HepG2 (cell line): ENCODE measurements around the gene NHSL1. TPM values are rescaled to one million over a fixed set of nuclear protein-coding genes. Genes with fewer than 3 reads are reported as not detected.

Experiments used
- CBX1 ChIP-seq: IDR thresholded peaks from one replicate; pipeline ENCODE4 v1.6.1; 2016; ENCODE audit warnings: antibody characterized with exemption, low read depth
- GTF2F1 ChIP-seq: fragments of 150-350 bp; IDR thresholded peaks from 2 replicates; pipeline ENCODE4 v1.6.1; 2014; ENCODE audit warnings: low read length
- KDM6A ChIP-seq: IDR thresholded peaks from 2 replicates; pipeline ENCODE4 v1.6.1; 2016; ENCODE audit warnings: low read depth
- KLF15 ChIP-seq: sonication (generic); formaldehyde crosslinking; IDR thresholded peaks from 2 replicates; pipeline ENCODE4 v1.8.1; 2023; ENCODE audit warnings: borderline replicate concordance, mild to moderate bottlenecking, inconsistent platforms, missing genetic modification reagents, mixed read lengths
- KLF6 ChIP-seq: IDR thresholded peaks from 2 replicates; pipeline ENCODE4 v1.8.0; 2016; ENCODE audit warnings: missing biosample characterization, missing genetic modification reagents
- NFIC ChIP-seq: IDR thresholded peaks from 2 replicates; pipeline ENCODE4 v1.6.1; 2012; ENCODE audit warnings: mild to moderate bottlenecking, low read length, inconsistent platforms
- POLR2AphosphoS2 ChIP-seq: IDR thresholded peaks from 2 replicates; pipeline ENCODE4 v1.6.1; 2011; ENCODE audit warnings: low read depth, low read length, improper control_type of control experiment
- SIX4 ChIP-seq: sonication (generic); formaldehyde crosslinking; IDR thresholded peaks from 2 replicates; pipeline ENCODE4 v1.4.0; 2020; ENCODE audit warnings: missing genetic modification reagents
- TCF7L2 ChIP-seq: IDR thresholded peaks from 2 replicates; pipeline ENCODE4 v1.6.1; 2011; ENCODE audit warnings: mild to moderate bottlenecking, low read depth, low read length, moderate library complexity
- THYN1 ChIP-seq: sonication (generic); formaldehyde crosslinking; IDR thresholded peaks from 2 replicates; pipeline ENCODE4 v1.8.1; 2023; ENCODE audit warnings: low read depth, mild to moderate bottlenecking, moderate library complexity, missing genetic modification reagents, borderline replicate concordance
- ZBTB38 ChIP-seq: sonication (generic); formaldehyde crosslinking; IDR thresholded peaks from 2 replicates; pipeline ENCODE4 v1.5.1; 2020; ENCODE audit warnings: mild to moderate bottlenecking, missing genetic modification reagents
- ZFP1 ChIP-seq: IDR thresholded peaks from 2 replicates; pipeline ENCODE4 v1.6.1; 2016
- ZNF296 ChIP-seq: sonication (generic); formaldehyde crosslinking; conservative IDR thresholded peaks from 2 replicates; pipeline ENCODE4 v1.5.0; 2020; ENCODE audit warnings: mild to moderate bottlenecking, missing genetic modification reagents
- ZNF337 ChIP-seq: sonication (generic); formaldehyde crosslinking; IDR thresholded peaks from 2 replicates; pipeline ENCODE4 v1.5.1; 2020; ENCODE audit warnings: missing genetic modification reagents, low read depth, mild to moderate bottlenecking, borderline replicate concordance
- ZNF543 ChIP-seq: sonication (generic); formaldehyde crosslinking; IDR thresholded peaks from 2 replicates; pipeline ENCODE4 v1.4.0; 2020; ENCODE audit warnings: mild to moderate bottlenecking, missing genetic modification reagents
- ZNF678 ChIP-seq: sonication (generic); formaldehyde crosslinking; IDR thresholded peaks from 2 replicates; pipeline ENCODE4 v1.4.0; 2020; ENCODE audit warnings: mild to moderate bottlenecking, missing genetic modification reagents
- ZNF781 ChIP-seq: sonication (generic); formaldehyde crosslinking; IDR thresholded peaks from 2 replicates; pipeline ENCODE4 v1.5.1; 2020; ENCODE audit warnings: borderline replicate concordance, mild to moderate bottlenecking, missing genetic modification reagents; ENCODE audit errors: not compliant biosample characterization
- ZNF841 ChIP-seq: sonication (generic); formaldehyde crosslinking; IDR thresholded peaks from 2 replicates; pipeline ENCODE4 v1.8.1; 2023; ENCODE audit warnings: missing genetic modification reagents, borderline replicate concordance
- polyA plus RNA-seq, 8 experiments: library from polyadenylated mRNA; depleted of rRNA in 3 of 8; stranded (reverse) in 7 of 8; unstranded in 1 of 8; fragments of >200 nt; fragmentation: Illumina TruSeq in 4 of 8; extraction: Trizol in 4 of 8; gene quantifications; 2 replicates each; pipeline versions ENCODE4 v1.2.1 to v1.2.3, GENCODE V29; 2011 to 2016; ENCODE audit warnings: low read depth in 4 of 8, missing spikeins in 1 of 8, mixed read lengths in 1 of 8; ENCODE audit not compliant: insufficient read depth in 1 of 8
- total RNA-seq, 5 experiments: library from RNA; depleted of rRNA; stranded (reverse); fragments of >200 nt; fragmentation: Illumina TruSeq; extraction: Trizol; gene quantifications; 2 replicates each; pipeline ENCODE4 v1.2.3, GENCODE V29; 2016; ENCODE audit warnings: low read depth in 1 of 5
- TF ChIP-seq, protein P1 (sequence below): sonication (generic); formaldehyde crosslinking; IDR thresholded peaks from 2 replicates; pipeline ENCODE4 v1.5.0; 2020; ENCODE audit warnings: mild to moderate bottlenecking, missing genetic modification reagents, moderate library complexity
- TF ChIP-seq, protein P2 (sequence below): sonication (generic); formaldehyde crosslinking; IDR thresholded peaks from 2 replicates; pipeline ENCODE4 v1.5.0; 2020; ENCODE audit warnings: missing genetic modification reagents, mild to moderate bottlenecking, borderline replicate concordance
- TF ChIP-seq, protein P3 (sequence below): sonication (generic); formaldehyde crosslinking; IDR thresholded peaks from 2 replicates; pipeline ENCODE4 v1.5.0; 2020; ENCODE audit warnings: mild to moderate bottlenecking, missing genetic modification reagents
- TF ChIP-seq, protein P4 (sequence below): sonication (generic); formaldehyde crosslinking; IDR thresholded peaks from 2 replicates; pipeline ENCODE4 v1.4.0; 2020; ENCODE audit warnings: missing genetic modification reagents, borderline replicate concordance

The NHSL1 gene
- total and polyA plus RNA-seq, 2 of the 13 experiments (the other 11 are each of a cell fraction or from before 2014, with no cell fraction given): 24.9 to 53.6 TPM

DNA sequence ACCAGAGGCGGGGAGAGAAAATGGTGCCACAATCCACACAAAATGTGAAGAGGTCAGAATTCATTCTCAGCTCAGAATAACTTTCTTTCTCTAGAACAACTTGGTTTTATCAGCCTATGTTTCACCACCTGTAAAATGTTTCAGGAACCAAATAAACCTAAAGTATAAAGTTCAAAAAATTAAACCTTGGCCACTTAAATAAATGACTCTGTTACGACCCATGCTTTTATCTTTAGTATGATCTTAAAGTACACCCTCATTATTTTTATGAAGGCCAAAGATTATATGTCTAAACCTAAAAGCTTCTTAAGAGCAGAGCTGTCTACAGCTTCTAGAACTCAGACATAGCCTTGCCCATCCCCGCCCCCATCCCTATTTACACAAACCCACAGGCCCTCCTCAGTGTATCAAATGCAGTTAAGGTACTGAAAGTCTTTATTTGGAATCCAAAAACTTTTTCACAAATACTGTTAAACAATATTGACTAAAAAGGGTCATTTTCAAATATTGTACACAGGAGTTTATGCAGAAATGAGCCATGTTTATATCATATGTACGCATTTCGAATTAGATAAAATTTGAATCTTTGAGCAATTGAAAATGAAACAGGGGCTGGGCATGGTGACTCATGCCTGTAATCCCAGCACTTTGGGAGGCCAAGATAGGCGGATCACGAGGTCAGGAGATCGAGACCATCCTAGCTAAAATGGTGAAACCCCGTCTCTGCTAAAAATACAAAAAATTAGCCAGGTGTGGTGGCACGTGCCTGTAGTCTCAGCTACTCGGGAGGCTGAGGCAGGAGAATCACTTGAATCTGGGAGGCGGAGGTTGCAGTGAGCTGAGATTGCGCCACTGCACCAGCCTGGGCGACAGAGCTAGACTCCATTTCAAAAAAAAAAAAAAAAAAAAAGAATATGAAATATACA, 5.7 kb upstream of the NHSL1 start (continued):
- TF ChIP-seq ZFP1 (CRISPR knock-in tag) (no peak), ZNF296 (CRISPR knock-in tag) (no peak), SIX4 (no peak), POLR2AphosphoS2 (no peak), KDM6A (CRISPR knock-in tag) (no peak), ZNF543 (CRISPR knock-in tag) (0 out of 2 replicates have a peak, but pooled peaks have one; percentile 12), ZNF337 (0 out of 2 replicates have a peak, but pooled peaks have one; percentile 5), CBX1 (no peak), NFIC (0 out of 2 replicates have a peak, but pooled peaks have one; percentile 5), THYN1 (CRISPR knock-in tag) (no peak), KLF6 (0 out of 2 replicates have a peak, but pooled peaks have one; percentile 19), ZNF841 (CRISPR knock-in tag) (peak; percentile 24; the same call in 1 of the 2 replicates), TCF7L2 (no peak), GTF2F1 (no peak), KLF15 (CRISPR knock-in tag) (no peak), ZNF678 (CRISPR knock-in tag) (peak; percentile 31; the same call in 1 of the 2 replicates), ZBTB38 (peak; percentile 80), ZNF781 (CRISPR knock-in tag) (no peak)
- TF ChIP-seq, protein P1, sequence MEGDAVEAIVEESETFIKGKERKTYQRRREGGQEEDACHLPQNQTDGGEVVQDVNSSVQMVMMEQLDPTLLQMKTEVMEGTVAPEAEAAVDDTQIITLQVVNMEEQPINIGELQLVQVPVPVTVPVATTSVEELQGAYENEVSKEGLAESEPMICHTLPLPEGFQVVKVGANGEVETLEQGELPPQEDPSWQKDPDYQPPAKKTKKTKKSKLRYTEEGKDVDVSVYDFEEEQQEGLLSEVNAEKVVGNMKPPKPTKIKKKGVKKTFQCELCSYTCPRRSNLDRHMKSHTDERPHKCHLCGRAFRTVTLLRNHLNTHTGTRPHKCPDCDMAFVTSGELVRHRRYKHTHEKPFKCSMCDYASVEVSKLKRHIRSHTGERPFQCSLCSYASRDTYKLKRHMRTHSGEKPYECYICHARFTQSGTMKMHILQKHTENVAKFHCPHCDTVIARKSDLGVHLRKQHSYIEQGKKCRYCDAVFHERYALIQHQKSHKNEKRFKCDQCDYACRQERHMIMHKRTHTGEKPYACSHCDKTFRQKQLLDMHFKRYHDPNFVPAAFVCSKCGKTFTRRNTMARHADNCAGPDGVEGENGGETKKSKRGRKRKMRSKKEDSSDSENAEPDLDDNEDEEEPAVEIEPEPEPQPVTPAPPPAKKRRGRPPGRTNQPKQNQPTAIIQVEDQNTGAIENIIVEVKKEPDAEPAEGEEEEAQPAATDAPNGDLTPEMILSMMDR (CRISPR knock-in tag): no peak
- TF ChIP-seq, protein P2, sequence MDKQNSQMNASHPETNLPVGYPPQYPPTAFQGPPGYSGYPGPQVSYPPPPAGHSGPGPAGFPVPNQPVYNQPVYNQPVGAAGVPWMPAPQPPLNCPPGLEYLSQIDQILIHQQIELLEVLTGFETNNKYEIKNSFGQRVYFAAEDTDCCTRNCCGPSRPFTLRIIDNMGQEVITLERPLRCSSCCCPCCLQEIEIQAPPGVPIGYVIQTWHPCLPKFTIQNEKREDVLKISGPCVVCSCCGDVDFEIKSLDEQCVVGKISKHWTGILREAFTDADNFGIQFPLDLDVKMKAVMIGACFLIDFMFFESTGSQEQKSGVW (CRISPR knock-in tag): no peak
- TF ChIP-seq, protein P3, sequence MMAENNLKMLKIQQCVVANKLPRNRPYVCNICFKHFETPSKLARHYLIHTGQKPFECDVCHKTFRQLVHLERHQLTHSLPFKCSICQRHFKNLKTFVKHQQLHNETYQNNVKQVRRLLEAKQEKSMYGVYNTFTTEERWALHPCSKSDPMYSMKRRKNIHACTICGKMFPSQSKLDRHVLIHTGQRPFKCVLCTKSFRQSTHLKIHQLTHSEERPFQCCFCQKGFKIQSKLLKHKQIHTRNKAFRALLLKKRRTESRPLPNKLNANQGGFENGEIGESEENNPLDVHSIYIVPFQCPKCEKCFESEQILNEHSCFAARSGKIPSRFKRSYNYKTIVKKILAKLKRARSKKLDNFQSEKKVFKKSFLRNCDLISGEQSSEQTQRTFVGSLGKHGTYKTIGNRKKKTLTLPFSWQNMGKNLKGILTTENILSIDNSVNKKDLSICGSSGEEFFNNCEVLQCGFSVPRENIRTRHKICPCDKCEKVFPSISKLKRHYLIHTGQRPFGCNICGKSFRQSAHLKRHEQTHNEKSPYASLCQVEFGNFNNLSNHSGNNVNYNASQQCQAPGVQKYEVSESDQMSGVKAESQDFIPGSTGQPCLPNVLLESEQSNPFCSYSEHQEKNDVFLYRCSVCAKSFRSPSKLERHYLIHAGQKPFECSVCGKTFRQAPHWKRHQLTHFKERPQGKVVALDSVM: peak; percentile 79
- TF ChIP-seq, protein P4, sequence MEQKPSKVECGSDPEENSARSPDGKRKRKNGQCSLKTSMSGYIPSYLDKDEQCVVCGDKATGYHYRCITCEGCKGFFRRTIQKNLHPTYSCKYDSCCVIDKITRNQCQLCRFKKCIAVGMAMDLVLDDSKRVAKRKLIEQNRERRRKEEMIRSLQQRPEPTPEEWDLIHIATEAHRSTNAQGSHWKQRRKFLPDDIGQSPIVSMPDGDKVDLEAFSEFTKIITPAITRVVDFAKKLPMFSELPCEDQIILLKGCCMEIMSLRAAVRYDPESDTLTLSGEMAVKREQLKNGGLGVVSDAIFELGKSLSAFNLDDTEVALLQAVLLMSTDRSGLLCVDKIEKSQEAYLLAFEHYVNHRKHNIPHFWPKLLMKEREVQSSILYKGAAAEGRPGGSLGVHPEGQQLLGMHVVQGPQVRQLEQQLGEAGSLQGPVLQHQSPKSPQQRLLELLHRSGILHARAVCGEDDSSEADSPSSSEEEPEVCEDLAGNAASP (CRISPR knock-in tag): no peak
